Panc1 (cell line): ENCODE data around the gene ALPP.
"Not testable (repeated sequence)": the region's sequence is repeated elsewhere in the genome, so short reads cannot be mapped to it uniquely, and the experiment has no call there.

Experiments
- CTCF ChIP-seq: fragments of 450-650 bp; IDR thresholded peaks from 2 replicates; pipeline ENCODE4 v1.5.1; 2017; ENCODE audit warnings: mild to moderate bottlenecking
- REST ChIP-seq, 2 experiments: IDR thresholded peaks; 2 replicates each; pipeline ENCODE4 v1.6.1; 2011 to 2012; ENCODE audit warnings: low read depth in 2 of 2, control low read depth in 1 of 2, low read length in 1 of 2, mild to moderate bottlenecking in 1 of 2, moderate library complexity in 1 of 2; ENCODE audit not compliant: insufficient read depth in 1 of 2
- TCF7L2 ChIP-seq: IDR thresholded peaks from 2 replicates; pipeline ENCODE4 v1.6.1; 2011; ENCODE audit warnings: mild to moderate bottlenecking, low read depth, low read length, inconsistent platforms

- TF ChIP-seq CTCF; REST (IDR thresholded peaks at IDR 0.05; ENCODE audit: insufficient read depth in 1 of 2, low read depth in 2 of 2, low read length in 1 of 2); TCF7L2: not testable (repeated sequence)
These were observed 1.3 kb downstream of the ALPP start for GRCh38 chr2:232379610-232380590.
